BJ (cell line): Measurements from ENCODE around the gene TTC3. TPM values are rescaled to one million over a fixed set of nuclear protein-coding genes. Genes with fewer than 3 reads are reported as not detected.
"Not testable (repeated sequence)": the region's sequence is repeated elsewhere in the genome, so short reads cannot be mapped to it uniquely, and the experiment has no call there.

Experiments used
- CTCF ChIA-PET: fragments of 350-600 bp; formaldehyde crosslinking; extraction: SDS; loops from one replicate; lab custom pipeline; 2021; ENCODE audit warnings: antibody characterized with exemption, inconsistent platforms; lab: Yijun Ruan, JAX
- POLR2A ChIA-PET: fragments of 300-600 bp; sonication (Branson Sonifier 250); formaldehyde crosslinking; extraction: SDS; loops from one replicate; lab custom pipeline; 2021; ENCODE audit warnings: antibody characterized with exemption; lab: Charles Lee
- DNase-seq: peaks from one replicate; pipeline ENCODE4 v3.0.0-alpha.2; 2011; ENCODE audit warnings: low read depth
- H3K27me3 ChIP-seq: 2 replicates; pipeline ENCODE4 v1.6.0; 2011; ENCODE audit warnings: low read length; ENCODE audit not compliant: control insufficient read depth, insufficient read depth
- H3K36me3 ChIP-seq: 2 replicates; pipeline ENCODE4 v1.5.1; 2011; ENCODE audit warnings: low read length; ENCODE audit not compliant: control insufficient read depth, insufficient read depth
- H3K4me3 ChIP-seq: 2 replicates; pipeline ENCODE4 v1.5.1; 2011; ENCODE audit warnings: low read depth, mild to moderate bottlenecking, control low read depth, low read length
- polyA plus RNA-seq: library from polyadenylated mRNA; depleted of rRNA; stranded (reverse); fragments of >200 nt; gene quantifications from 2 replicates; pipeline ENCODE4 v1.2.3, GENCODE V29; 2011
- TF ChIP-seq, protein P1 (sequence below): IDR thresholded peaks from 2 replicates; pipeline ENCODE4 v1.5.1; 2011; ENCODE audit warnings: low read depth, mild to moderate bottlenecking, control low read depth, inconsistent platforms, low read length, moderate library complexity; ENCODE audit not compliant: insufficient read depth

Gene TTC3
- polyA plus RNA-seq, 1 experiment = 108 TPM

- H3K36me3 ChIP-seq = no peaks in the 10 kb centered on the region
- DNase-seq = no peak
- peaks cover 5% of the 10 kb centered on the region for H3K27me3 ChIP-seq
- TF ChIP-seq, protein P1, sequence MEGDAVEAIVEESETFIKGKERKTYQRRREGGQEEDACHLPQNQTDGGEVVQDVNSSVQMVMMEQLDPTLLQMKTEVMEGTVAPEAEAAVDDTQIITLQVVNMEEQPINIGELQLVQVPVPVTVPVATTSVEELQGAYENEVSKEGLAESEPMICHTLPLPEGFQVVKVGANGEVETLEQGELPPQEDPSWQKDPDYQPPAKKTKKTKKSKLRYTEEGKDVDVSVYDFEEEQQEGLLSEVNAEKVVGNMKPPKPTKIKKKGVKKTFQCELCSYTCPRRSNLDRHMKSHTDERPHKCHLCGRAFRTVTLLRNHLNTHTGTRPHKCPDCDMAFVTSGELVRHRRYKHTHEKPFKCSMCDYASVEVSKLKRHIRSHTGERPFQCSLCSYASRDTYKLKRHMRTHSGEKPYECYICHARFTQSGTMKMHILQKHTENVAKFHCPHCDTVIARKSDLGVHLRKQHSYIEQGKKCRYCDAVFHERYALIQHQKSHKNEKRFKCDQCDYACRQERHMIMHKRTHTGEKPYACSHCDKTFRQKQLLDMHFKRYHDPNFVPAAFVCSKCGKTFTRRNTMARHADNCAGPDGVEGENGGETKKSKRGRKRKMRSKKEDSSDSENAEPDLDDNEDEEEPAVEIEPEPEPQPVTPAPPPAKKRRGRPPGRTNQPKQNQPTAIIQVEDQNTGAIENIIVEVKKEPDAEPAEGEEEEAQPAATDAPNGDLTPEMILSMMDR = no peak
- ChIA-PET POLR2A (no interaction called here), CTCF (no interaction called here)
- no peak overlapping the region for H3K4me3 ChIP-seq
Observed at GRCh38 chr21:37032293-37032692, 40.8 kb upstream of the TTC3 start.

- peak; percentile 37 for DNase-seq
- H3K4me3 ChIP-seq = no peak overlapping the region
- CTCF ChIA-PET = no interaction called here
- H3K27me3 ChIP-seq = peaks cover 6% of the 10 kb centered on the region
- H3K36me3 ChIP-seq = no peaks in the 10 kb centered on the region
- POLR2A ChIA-PET = no interaction called here
- TF ChIP-seq, protein P1 = no peak
Observed at GRCh38 chr21:37032877-37033471, 40.1 kb upstream of the TTC3 start.

DNA sequence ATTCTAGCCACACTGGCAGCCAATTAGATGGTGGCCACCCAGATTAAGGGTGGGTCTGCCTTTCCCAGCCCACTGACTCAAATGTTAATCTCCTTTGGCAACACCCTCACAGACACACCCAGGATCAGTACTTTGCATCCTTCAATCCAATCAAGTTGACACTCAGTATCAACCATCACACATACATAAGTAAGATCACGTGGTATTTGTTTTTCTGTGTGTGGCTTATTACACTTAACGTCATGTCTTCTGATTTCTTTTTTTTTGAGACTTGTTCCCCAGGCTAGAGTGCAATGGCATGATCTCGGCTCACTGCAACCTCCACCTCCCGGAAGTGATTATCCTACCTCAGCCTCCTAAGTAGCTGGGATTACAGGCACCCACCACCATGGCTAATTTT lies 38.7 kb upstream of the TTC3 start:
- H3K4me3 ChIP-seq, DNase-seq, H3K27me3 ChIP-seq, CTCF ChIA-PET, H3K36me3 ChIP-seq, POLR2A ChIA-PET: not testable (repeated sequence)

GRCh38 chr21:37036177-37036576 lies 36.9 kb upstream of the TTC3 start:
- POLR2A ChIA-PET = no interaction called here
- H3K4me3 ChIP-seq = no peak overlapping the region
- CTCF ChIA-PET = no interaction called here
- H3K36me3 ChIP-seq = no peaks in the 10 kb centered on the region
- TF ChIP-seq, protein P1 = no peak
- DNase-seq = no peak
- H3K27me3 ChIP-seq = peaks cover 3% of the 10 kb centered on the region; the same call in 1 of the 2 replicates

- TF ChIP-seq, protein P1 = no peak
- no peak for DNase-seq
- H3K27me3 ChIP-seq = peaks cover 2% of the 10 kb centered on the region; the same call in 1 of the 2 replicates
- ChIA-PET POLR2A (no interaction called here), CTCF (interaction anchor here (0.6 to 1.3 kb wide), 2 partner anchors 9 to 27 kb away, joined by 3 to 4 read pairs; no protein-coding TSS in a partner anchor)
- no peak overlapping the region for H3K4me3 ChIP-seq
- no peaks in the 10 kb centered on the region for H3K36me3 ChIP-seq
Observed at GRCh38 chr21:37039411-37040075, 33.5 kb upstream of the TTC3 start.
